NB4 (cell line): ENCODE data around the gene TRPC4AP.

Experiments
- POLR2A ChIP-seq: IDR thresholded peaks from 2 replicates; pipeline ENCODE4 v1.6.1; 2011; ENCODE audit warnings: mild to moderate bottlenecking; ENCODE audit not compliant: insufficient read length; ENCODE audit errors: extremely low read depth
- TF ChIP-seq, protein P1 (sequence below): IDR thresholded peaks from one replicate; pipeline ENCODE4 v1.5.1; 2012; ENCODE audit warnings: low read depth, low read length

DNA sequence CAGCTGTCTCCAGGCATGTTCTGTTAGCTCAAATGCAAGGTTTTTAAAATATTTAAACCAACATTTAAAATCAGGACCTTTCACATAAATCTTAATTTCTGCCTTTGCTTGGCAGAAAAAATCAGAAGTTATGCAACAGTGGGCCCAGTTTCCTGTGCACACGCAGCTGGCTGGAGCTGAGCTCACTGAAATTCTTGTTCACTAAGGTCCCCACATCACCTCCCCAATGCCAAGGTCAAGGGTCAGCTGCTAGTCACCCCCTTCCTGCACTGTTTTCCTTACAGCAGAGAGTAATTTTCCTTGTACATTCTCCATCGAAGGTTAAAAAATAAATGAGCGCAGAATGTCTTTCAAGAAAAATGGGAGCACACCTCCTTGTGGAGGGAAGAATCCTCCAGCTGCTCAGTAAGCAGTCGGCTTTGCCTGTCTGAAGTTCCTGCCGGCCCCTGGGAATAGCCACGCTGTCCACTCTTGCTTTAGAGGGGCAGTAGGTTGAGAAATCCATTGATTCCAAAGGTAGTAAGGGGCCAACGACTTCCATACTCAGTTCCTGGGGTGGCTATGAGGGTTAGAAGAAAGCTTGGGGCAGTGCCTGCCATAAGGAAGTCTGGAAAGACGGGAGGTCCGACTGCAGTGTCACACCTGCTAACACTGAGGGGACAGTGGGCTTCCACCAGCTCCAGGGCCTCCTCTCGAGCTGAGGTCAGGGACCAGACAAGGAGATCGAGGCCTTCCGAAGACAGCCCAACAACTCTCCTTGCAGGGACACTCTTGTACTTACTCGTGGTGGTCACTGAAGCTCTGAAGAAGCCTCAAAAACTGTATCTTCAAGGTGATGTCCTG lies 80.2 kb downstream of the TRPC4AP start:
- TF ChIP-seq POLR2A, result no peak
- TF ChIP-seq, protein P1, sequence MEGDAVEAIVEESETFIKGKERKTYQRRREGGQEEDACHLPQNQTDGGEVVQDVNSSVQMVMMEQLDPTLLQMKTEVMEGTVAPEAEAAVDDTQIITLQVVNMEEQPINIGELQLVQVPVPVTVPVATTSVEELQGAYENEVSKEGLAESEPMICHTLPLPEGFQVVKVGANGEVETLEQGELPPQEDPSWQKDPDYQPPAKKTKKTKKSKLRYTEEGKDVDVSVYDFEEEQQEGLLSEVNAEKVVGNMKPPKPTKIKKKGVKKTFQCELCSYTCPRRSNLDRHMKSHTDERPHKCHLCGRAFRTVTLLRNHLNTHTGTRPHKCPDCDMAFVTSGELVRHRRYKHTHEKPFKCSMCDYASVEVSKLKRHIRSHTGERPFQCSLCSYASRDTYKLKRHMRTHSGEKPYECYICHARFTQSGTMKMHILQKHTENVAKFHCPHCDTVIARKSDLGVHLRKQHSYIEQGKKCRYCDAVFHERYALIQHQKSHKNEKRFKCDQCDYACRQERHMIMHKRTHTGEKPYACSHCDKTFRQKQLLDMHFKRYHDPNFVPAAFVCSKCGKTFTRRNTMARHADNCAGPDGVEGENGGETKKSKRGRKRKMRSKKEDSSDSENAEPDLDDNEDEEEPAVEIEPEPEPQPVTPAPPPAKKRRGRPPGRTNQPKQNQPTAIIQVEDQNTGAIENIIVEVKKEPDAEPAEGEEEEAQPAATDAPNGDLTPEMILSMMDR, result no peak
